Measurements from ENCODE around the gene MYLIP.

- no peak for TF ChIP-seq CTCF (IDR thresholded peaks at IDR 0.05)
- no peak for TF ChIP-seq POLR2A (IDR thresholded peaks at IDR 0.05)
- TF ChIP-seq EP300 (IDR thresholded peaks at IDR 0.05), result no peak
Observed at GRCh38 chr6:16105854-16106253, 23.0 kb upstream of the MYLIP start.

Data from gastroesophageal sphincter (tissue), 3 donors.